Osteocyte (in vitro differentiated cells): ENCODE results near the gene CREB1. TPM values are rescaled to one million over a fixed set of nuclear protein-coding genes. Genes with fewer than 3 reads are reported as not detected.
"Not testable (repeated sequence)": the region's sequence is repeated elsewhere in the genome, so short reads cannot be mapped to it uniquely, and the experiment has no call there.

Experiments used
- DNase-seq: peaks from one replicate; pipeline ENCODE4 v3.0.0; 2021; ENCODE audit warnings: mixed read lengths; ENCODE audit not compliant: unreplicated experiment; ENCODE audit errors: extremely low spot score
- H3K27ac Mint-ChIP-seq: one replicate; pipeline ENCODE4 v1.8.0; 2021; ENCODE audit warnings: mild to moderate bottlenecking, mixed read lengths; ENCODE audit not compliant: unreplicated experiment
- H3K27me3 Mint-ChIP-seq: one replicate; pipeline ENCODE4 v1.8.0; 2021; ENCODE audit warnings: mixed read lengths; ENCODE audit not compliant: unreplicated experiment
- H3K36me3 Mint-ChIP-seq: one replicate; pipeline ENCODE4 v1.8.0; 2021; ENCODE audit warnings: mixed read lengths; ENCODE audit not compliant: unreplicated experiment
- H3K4me1 Mint-ChIP-seq: one replicate; pipeline ENCODE4 v1.8.0; 2021; ENCODE audit warnings: mixed read lengths; ENCODE audit not compliant: unreplicated experiment
- H3K4me3 Mint-ChIP-seq: one replicate; pipeline ENCODE4 v1.8.0; 2021; ENCODE audit warnings: mild to moderate bottlenecking, moderate library complexity, mixed read lengths; ENCODE audit not compliant: unreplicated experiment
- H3K9me3 Mint-ChIP-seq: one replicate; pipeline ENCODE4 v1.8.0; 2021; ENCODE audit warnings: mixed read lengths; ENCODE audit not compliant: unreplicated experiment
- CTCF ChIP-seq: fragments of 200-600 bp; sonication (generic); IDR thresholded peaks from 2 replicates; pipeline ENCODE4 v1.5.0; 2021; ENCODE audit warnings: antibody characterized with exemption, mild to moderate bottlenecking, moderate library complexity
- total RNA-seq: library from RNA; stranded (reverse); gene quantifications from 2 replicates; pipeline ENCODE4 v1.2.1, GENCODE V29; 2021

Gene CREB1
- total RNA-seq, 1 donor from 2014 or later, result 74.2 TPM

- TF ChIP-seq CTCF, result no peak
Measured at GRCh38 chr2:207491086-207491485, 38.7 kb upstream of the CREB1 start.

GRCh38 chr2:207491956-207492355 is 37.8 kb upstream of the CREB1 start:
- no peaks in the 10 kb centered on the region for H3K27me3 Mint-ChIP-seq
- DNase-seq, result no peak
- no peak overlapping the region for H3K27ac Mint-ChIP-seq
- peaks cover 10% of the 10 kb centered on the region for H3K4me1 Mint-ChIP-seq
- no peak overlapping the region for H3K4me3 Mint-ChIP-seq
- no peak for TF ChIP-seq CTCF
- no peaks in the 10 kb centered on the region for H3K9me3 Mint-ChIP-seq
- H3K36me3 Mint-ChIP-seq, result no peaks in the 10 kb centered on the region

More at GRCh38 chr2:207491086-207491485, 38.7 kb upstream of the CREB1 start:
- no peaks in the 10 kb centered on the region for H3K36me3 Mint-ChIP-seq
- no peak for DNase-seq
- H3K27me3 Mint-ChIP-seq, result no peaks in the 10 kb centered on the region
- H3K9me3 Mint-ChIP-seq, result no peaks in the 10 kb centered on the region
- H3K4me3 Mint-ChIP-seq, result no peak overlapping the region
- no peak overlapping the region for H3K27ac Mint-ChIP-seq
- peaks cover 10% of the 10 kb centered on the region for H3K4me1 Mint-ChIP-seq

GRCh38 chr2:207492461-207492860 is 37.3 kb upstream of the CREB1 start:
- no peaks in the 10 kb centered on the region for H3K27me3 Mint-ChIP-seq
- H3K4me1 Mint-ChIP-seq, result peaks cover 10% of the 10 kb centered on the region
- no peak for DNase-seq
- no peaks in the 10 kb centered on the region for H3K36me3 Mint-ChIP-seq
- H3K4me3 Mint-ChIP-seq, result no peak overlapping the region
- no peaks in the 10 kb centered on the region for H3K9me3 Mint-ChIP-seq
- TF ChIP-seq CTCF, result no peak
- no peak overlapping the region for H3K27ac Mint-ChIP-seq

GRCh38 chr2:207494137-207494536 is 35.6 kb upstream of the CREB1 start:
- Mint-ChIP-seq H3K4me3 (no peak overlapping the region), H3K36me3 (no peaks in the 10 kb centered on the region), H3K4me1 (peaks cover 2% of the 10 kb centered on the region), H3K9me3 (no peaks in the 10 kb centered on the region), H3K27me3 (no peaks in the 10 kb centered on the region), H3K27ac (no peak overlapping the region)
- TF ChIP-seq CTCF, result no peak
- DNase-seq, result no peak

- H3K36me3 Mint-ChIP-seq, H3K4me3 Mint-ChIP-seq, H3K4me1 Mint-ChIP-seq, H3K27me3 Mint-ChIP-seq, H3K27ac Mint-ChIP-seq, H3K9me3 Mint-ChIP-seq, DNase-seq: not testable (repeated sequence)
Measured at GRCh38 chr2:207496936-207497335, 32.8 kb upstream of the CREB1 start.

GRCh38 chr2:207497596-207497995 is 32.2 kb upstream of the CREB1 start:
- H3K4me1 Mint-ChIP-seq, result peaks cover 12% of the 10 kb centered on the region
- H3K36me3 Mint-ChIP-seq, result no peaks in the 10 kb centered on the region
- no peaks in the 10 kb centered on the region for H3K27me3 Mint-ChIP-seq
- no peak overlapping the region for H3K4me3 Mint-ChIP-seq
- TF ChIP-seq CTCF, result no peak
- DNase-seq, result no peak
- H3K27ac Mint-ChIP-seq, result no peak overlapping the region
- no peaks in the 10 kb centered on the region for H3K9me3 Mint-ChIP-seq
